ENCODE data around the gene CENPO.

CENPO gene

DNA sequence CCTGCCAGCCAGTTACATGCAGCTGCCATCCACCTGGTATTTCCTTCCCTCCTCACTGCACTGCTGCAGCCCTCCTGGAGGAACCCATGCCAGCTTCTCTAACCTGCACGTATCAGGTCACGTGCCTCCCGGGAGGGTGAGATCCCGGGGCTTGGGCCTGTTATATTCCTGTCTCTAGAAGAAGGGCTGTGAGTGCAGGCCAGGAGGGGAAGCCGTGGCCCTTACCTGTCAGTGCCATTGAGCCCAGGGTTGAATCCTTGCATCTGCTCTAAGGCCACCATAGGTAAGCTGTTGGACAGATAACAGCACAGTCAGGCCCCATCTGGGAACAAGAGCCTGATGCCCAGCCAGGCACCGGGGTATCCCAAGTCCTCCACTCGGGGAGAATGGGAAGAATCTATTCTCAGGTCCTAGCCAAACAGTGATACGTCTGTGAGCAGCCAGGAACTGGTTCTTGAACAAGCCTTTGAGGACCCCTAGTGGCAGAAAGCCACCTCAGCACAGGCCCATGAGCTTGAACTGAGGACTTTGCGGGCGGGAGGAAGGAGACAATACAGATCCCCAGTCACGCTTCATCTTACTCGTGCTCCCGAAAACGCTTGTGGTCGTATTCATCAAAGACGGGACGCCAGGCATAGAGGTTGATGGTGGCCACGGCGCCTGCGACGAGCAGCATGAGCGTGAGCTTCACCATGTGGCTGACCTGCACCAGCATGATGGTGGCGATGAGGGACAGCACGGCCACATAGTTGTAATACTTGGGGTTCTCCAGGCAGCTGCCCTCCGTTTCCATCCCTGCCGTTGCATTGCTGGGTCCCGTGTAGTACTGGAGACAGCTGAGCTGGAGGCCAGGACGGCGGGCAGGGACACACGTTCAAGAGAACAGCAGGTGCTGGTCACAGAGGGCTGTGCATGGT is 34.4 kb downstream of the CENPO start:
- ChIA-PET POLR2A (interaction anchor here (0.6 kb wide), 1 partner anchor 417 kb away, joined by 3 read pairs; no protein-coding TSS in a partner anchor), CTCF (interaction anchor here (0.5 to 2.4 kb wide), 12 partner anchors 8 to 1592 kb away, joined by 3 to 12 read pairs (median 3); no protein-coding TSS in a partner anchor)
- peak; percentile 81 for DNase-seq (ENCODE audit: extremely low spot score)
- TF ChIP-seq ZNF384 (IDR thresholded peaks at IDR 0.05) (no peak), FOXK2 (IDR thresholded peaks at IDR 0.05) (no peak), L3MBTL2 (conservative IDR thresholded peaks at IDR 0.05) (no peak), CTBP1 (IDR thresholded peaks at IDR 0.05; ENCODE audit: borderline replicate concordance) (no peak), ARNT (IDR thresholded peaks at IDR 0.05) (no peak), SUZ12 (IDR thresholded peaks at IDR 0.05) (no peak), LEF1 (IDR thresholded peaks at IDR 0.05; ENCODE audit: borderline replicate concordance) (no peak), NFRKB (IDR thresholded peaks at IDR 0.05) (no peak)
- TF ChIP-seq, protein P1, sequence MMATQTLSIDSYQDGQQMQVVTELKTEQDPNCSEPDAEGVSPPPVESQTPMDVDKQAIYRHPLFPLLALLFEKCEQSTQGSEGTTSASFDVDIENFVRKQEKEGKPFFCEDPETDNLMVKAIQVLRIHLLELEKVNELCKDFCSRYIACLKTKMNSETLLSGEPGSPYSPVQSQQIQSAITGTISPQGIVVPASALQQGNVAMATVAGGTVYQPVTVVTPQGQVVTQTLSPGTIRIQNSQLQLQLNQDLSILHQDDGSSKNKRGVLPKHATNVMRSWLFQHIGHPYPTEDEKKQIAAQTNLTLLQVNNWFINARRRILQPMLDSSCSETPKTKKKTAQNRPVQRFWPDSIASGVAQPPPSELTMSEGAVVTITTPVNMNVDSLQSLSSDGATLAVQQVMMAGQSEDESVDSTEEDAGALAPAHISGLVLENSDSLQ (IDR thresholded peaks at IDR 0.05), result no peak

DNA sequence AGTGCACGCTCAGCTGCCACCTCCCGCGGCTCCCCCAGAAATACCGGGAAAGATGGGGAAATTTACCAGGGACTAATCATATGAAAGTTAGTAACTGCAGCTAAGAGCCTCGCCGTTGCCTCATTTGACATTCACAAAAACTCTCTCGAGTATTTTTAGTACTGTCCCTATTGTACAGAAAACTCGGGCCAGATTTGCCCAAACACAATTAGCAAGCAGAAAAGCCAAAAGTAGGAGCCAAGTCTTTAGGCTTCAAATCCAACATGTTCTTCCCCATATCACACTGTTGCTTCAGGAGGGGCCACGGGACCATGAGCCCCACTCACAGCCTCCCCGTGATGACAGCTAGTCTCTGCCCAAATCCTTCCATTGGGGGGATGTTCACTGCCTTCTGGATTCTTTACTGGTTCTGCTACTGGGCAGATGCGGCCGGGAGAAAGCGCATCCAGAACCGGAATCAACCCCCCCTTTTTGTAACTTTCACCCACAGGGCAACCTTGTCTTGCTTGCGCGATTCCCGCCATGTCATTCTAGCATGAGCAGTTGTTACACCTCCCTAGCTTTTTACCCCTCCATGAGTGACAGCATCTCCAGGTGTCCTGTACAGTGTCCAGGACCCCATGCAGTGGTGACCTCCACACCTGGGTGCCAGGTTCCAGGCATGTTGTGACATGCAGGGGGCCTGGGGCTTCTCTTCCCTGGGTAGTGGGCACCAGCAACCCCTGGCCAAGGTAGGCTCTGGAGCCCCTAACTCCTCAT is 35.2 kb downstream of the CENPO start:
- POLR2A ChIA-PET, result interaction anchor here (0.6 kb wide), 1 partner anchor 418 kb away, joined by 3 read pairs; no protein-coding TSS in a partner anchor
- DNase-seq (ENCODE audit: extremely low spot score), result no peak
- TF ChIP-seq ZNF384 (IDR thresholded peaks at IDR 0.05), result no peak
- no peak for TF ChIP-seq BHLHE40 (IDR thresholded peaks at IDR 0.05; ENCODE audit: borderline replicate concordance)
- TF ChIP-seq FOXA1 (IDR thresholded peaks at IDR 0.05), result no peak
- TF ChIP-seq CTBP1 (IDR thresholded peaks at IDR 0.05; ENCODE audit: borderline replicate concordance), result no peak
- TF ChIP-seq ARNT (IDR thresholded peaks at IDR 0.05), result no peak
- TF ChIP-seq FOXM1 (IDR thresholded peaks at IDR 0.05; ENCODE audit: borderline replicate concordance), result no peak
- TF ChIP-seq FOXK2 (IDR thresholded peaks at IDR 0.05), result no peak
- TF ChIP-seq LEF1 (IDR thresholded peaks at IDR 0.05; ENCODE audit: borderline replicate concordance), result no peak
- TF ChIP-seq ELF4 (IDR thresholded peaks at IDR 0.05), result no peak
- no peak for TF ChIP-seq SP1 (IDR thresholded peaks at IDR 0.05)
- CTCF ChIA-PET, result interaction anchor here (0.6 to 2.4 kb wide), 11 partner anchors 9 to 1591 kb away, joined by 3 to 12 read pairs (median 3); no protein-coding TSS in a partner anchor

DNA sequence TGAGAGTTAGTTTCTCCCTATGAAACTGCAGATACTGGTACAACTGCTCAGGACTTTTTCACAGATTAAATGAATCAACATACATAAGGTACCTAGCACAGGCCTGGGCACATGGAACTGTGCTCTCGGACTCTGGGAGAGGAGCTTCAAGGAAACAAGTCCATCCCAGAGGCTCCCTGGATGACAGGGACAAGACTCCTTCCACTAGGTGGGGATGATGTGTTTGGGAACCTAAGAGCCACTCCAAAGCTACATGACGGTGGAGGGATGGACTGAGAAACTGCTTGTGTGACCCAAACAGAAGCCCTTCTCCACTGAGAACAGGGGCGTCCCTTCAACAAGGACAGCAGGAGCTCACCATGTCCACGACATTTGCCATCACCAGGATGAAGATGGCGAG is 37.1 kb downstream of the CENPO start:
- ChIA-PET CTCF (interaction anchor here (0.7 kb wide), 1 partner anchor 408 kb away, joined by 4 read pairs; no protein-coding TSS in a partner anchor), POLR2A (no interaction called here)
- DNase-seq (ENCODE audit: extremely low spot score), result no peak
- TF ChIP-seq LEF1 (IDR thresholded peaks at IDR 0.05; ENCODE audit: borderline replicate concordance) (no peak), ARNT (IDR thresholded peaks at IDR 0.05) (no peak), ELF4 (IDR thresholded peaks at IDR 0.05) (no peak), CTBP1 (IDR thresholded peaks at IDR 0.05; ENCODE audit: borderline replicate concordance) (no peak), HDGF (IDR thresholded peaks at IDR 0.05; ENCODE audit: borderline replicate concordance) (no peak), FOXM1 (IDR thresholded peaks at IDR 0.05; ENCODE audit: borderline replicate concordance) (no peak), ZNF384 (IDR thresholded peaks at IDR 0.05) (no peak)

DNA sequence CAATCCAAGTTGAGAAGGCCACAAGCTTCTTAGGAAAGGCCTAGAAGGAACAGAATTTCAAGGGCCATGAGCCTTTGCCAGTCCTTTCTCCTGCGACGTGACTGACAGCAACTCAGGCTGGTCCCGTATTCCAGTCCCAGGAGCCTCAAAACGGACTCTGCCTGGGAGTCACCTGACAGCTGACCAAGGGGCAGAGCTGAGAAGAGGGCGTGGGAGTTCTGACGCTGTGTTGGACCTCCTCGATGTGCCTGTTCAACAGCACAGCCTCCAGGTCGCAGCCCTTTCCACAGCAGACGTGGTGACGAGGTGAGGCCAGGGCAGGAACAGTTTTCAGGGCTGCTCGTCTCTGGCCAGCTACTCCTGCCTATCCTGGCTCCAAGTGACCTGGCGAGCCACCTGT is 37.6 kb downstream of the CENPO start:
- DNase-seq (ENCODE audit: extremely low spot score), result no peak
- CTCF ChIA-PET, result interaction anchor here (0.7 kb wide), 1 partner anchor 409 kb away, joined by 4 read pairs; no protein-coding TSS in a partner anchor
- POLR2A ChIA-PET, result no interaction called here
- TF ChIP-seq HDGF (IDR thresholded peaks at IDR 0.05; ENCODE audit: borderline replicate concordance) (no peak), BHLHE40 (IDR thresholded peaks at IDR 0.05; ENCODE audit: borderline replicate concordance) (no peak), ARNT (IDR thresholded peaks at IDR 0.05) (no peak), FOXK2 (IDR thresholded peaks at IDR 0.05) (no peak)
- TF ChIP-seq, protein P1 (IDR thresholded peaks at IDR 0.05), result no peak

DNA sequence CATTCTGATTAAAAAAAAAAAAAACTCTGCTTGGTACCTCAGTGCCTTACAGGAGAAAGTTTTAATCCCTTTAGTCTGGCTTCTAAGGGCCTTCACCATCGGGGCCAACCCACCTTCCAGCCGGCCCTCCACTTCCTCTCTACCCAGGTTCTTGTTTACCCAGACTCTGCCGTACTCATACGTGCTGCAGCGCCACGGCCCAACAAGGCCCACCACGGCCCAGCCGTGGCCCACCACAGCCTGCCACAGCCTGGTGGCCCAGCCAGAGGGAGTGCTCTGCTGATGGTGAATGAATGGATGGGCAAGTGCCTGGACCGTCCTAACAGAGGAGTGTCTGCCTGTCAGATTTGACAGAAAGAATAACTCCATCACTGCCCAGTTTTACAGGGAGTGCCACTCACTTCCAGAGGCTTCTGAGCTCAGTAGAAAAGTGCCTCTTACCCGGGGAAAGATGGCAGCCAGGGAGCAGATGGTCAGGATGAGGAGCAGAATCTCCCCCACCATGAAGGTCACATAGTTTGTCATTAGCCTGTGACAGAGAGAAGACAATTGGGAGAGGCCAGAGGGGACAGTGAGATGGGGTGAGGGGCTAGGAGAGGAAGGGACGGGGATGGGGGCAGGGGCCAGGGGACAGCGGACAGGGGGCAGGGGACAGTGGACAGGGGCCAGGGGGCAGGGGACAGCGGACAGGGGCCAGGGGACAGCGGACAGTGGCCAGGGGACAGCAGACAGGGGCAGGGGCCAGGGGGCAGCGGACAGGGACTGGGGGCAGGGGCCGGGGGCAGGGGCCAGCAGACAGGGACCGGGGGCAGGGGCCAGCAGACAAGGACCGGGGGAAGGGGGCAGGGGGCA is 38.2 kb downstream of the CENPO start:
- TF ChIP-seq NFRKB (IDR thresholded peaks at IDR 0.05), result no peak
- no peak for TF ChIP-seq FOXK2 (IDR thresholded peaks at IDR 0.05)
- TF ChIP-seq TARDBP (IDR thresholded peaks at IDR 0.05), result no peak
- ChIA-PET POLR2A (no interaction called here), CTCF (interaction anchor here (0.7 kb wide), 1 partner anchor 409 kb away, joined by 4 read pairs; no protein-coding TSS in a partner anchor)
- no peak for DNase-seq (ENCODE audit: extremely low spot score)

DNA sequence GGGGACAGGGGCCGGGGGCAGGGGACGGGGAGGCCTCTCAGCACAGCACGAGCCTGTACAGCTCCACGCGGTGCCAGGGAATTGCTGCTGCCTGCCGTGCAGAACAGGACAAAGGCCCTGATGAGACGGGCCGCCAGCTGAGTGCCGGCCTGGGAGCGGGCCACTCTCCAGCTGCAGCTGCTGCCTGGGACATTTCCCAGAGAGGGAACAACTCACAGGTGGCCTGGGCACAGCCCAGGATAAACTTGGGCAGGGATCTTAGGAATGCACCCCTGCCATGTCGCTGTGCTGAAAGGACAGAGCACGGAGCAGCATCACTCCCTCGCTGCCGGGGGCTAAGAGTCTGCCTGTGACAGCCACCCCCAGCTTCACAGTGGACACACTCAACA is 38.8 kb downstream of the CENPO start:
- no peak for DNase-seq (ENCODE audit: extremely low spot score)
- TF ChIP-seq L3MBTL2 (conservative IDR thresholded peaks at IDR 0.05), result no peak
- TF ChIP-seq ZNF384 (IDR thresholded peaks at IDR 0.05), result no peak
- no peak for TF ChIP-seq CTBP1 (IDR thresholded peaks at IDR 0.05; ENCODE audit: borderline replicate concordance)
- TF ChIP-seq BHLHE40 (IDR thresholded peaks at IDR 0.05; ENCODE audit: borderline replicate concordance), result no peak
- no peak for TF ChIP-seq FOXA1 (IDR thresholded peaks at IDR 0.05)
- no peak for TF ChIP-seq FOXK2 (IDR thresholded peaks at IDR 0.05)
- no peak for TF ChIP-seq HDGF (IDR thresholded peaks at IDR 0.05; ENCODE audit: borderline replicate concordance)
- TF ChIP-seq ELF4 (IDR thresholded peaks at IDR 0.05), result no peak
- no peak for TF ChIP-seq TARDBP (IDR thresholded peaks at IDR 0.05)
- no peak for TF ChIP-seq LEF1 (IDR thresholded peaks at IDR 0.05; ENCODE audit: borderline replicate concordance)
- no peak for TF ChIP-seq ARNT (IDR thresholded peaks at IDR 0.05)
- no peak for TF ChIP-seq SUZ12 (IDR thresholded peaks at IDR 0.05)
- TF ChIP-seq, protein P1 (IDR thresholded peaks at IDR 0.05), result no peak
- no peak for TF ChIP-seq FOXM1 (IDR thresholded peaks at IDR 0.05; ENCODE audit: borderline replicate concordance)
- CTCF ChIA-PET, result no interaction called here
- POLR2A ChIA-PET, result no interaction called here
